Stimulated activated CD4-positive, alpha-beta T cell treated with anti-CD3 and anti-CD28 coated beads, TNF-alpha, amount 100 ng/mL, for 24 hours (primary cell): ENCODE data around the gene RCBTB1.

Experiments
- DNase-seq, 3 experiments: peaks; one replicate each; pipeline ENCODE4 v3.0.0-alpha.2; 2020; ENCODE audit warnings: low read depth in 3 of 3

Gene RCBTB1

GRCh38 chr13:49559006-49559405, 26.4 kb downstream of the RCBTB1 start:
- DNase-seq, result no peak

- DNase-seq, result no peak
These were observed 31.0 kb downstream of the RCBTB1 start for GRCh38 chr13:49554387-49554786.

GRCh38 chr13:49553888-49554287, 31.5 kb downstream of the RCBTB1 start:
- DNase-seq, result no peak

- DNase-seq, result no peak
These were observed 34.3 kb downstream of the RCBTB1 start for GRCh38 chr13:49550942-49551644.

GRCh38 chr13:49549289-49549688, 36.1 kb downstream of the RCBTB1 start:
- no peak for DNase-seq

- no peak for DNase-seq
These were observed 38.8 kb downstream of the RCBTB1 start for GRCh38 chr13:49546561-49546960.

GRCh38 chr13:49545661-49546060, 39.7 kb downstream of the RCBTB1 start:
- no peak for DNase-seq

- DNase-seq, result no peak
These were observed 41.7 kb downstream of the RCBTB1 start for GRCh38 chr13:49543656-49544055.

GRCh38 chr13:49540552-49540951, 44.8 kb downstream of the RCBTB1 start:
- peak in 1 of 3 experiments; percentile 6 for DNase-seq

GRCh38 chr13:49539746-49540145, 45.6 kb downstream of the RCBTB1 start:
- DNase-seq, result no peak

- DNase-seq, result no peak
These were observed 46.0 kb downstream of the RCBTB1 start for GRCh38 chr13:49539313-49539712.

- DNase-seq, result no peak
These were observed 47.0 kb downstream of the RCBTB1 start for GRCh38 chr13:49538404-49538803.

- no peak for DNase-seq
These were observed 49.0 kb downstream of the RCBTB1 start for GRCh38 chr13:49536144-49536873.

- DNase-seq, result no peak
These were observed 51.6 kb downstream of the RCBTB1 start for GRCh38 chr13:49533591-49534269.

GRCh38 chr13:49533011-49533410, 52.3 kb downstream of the RCBTB1 start:
- DNase-seq, result no peak

GRCh38 chr13:49532593-49532992, 52.8 kb downstream of the RCBTB1 start:
- DNase-seq, result no peak

- DNase-seq, result no peak
These were observed 54.9 kb downstream of the RCBTB1 start for GRCh38 chr13:49530457-49530856.

GRCh38 chr13:49528161-49528560, 57.2 kb downstream of the RCBTB1 start:
- no peak for DNase-seq

GRCh38 chr13:49527123-49527522, 58.2 kb downstream of the RCBTB1 start:
- no peak for DNase-seq

- DNase-seq, result no peak
These were observed 60.4 kb downstream of the RCBTB1 start for GRCh38 chr13:49524740-49525501.

- no peak for DNase-seq
These were observed 64.1 kb downstream of the RCBTB1 start for GRCh38 chr13:49521224-49521623.

- no peak for DNase-seq
These were observed 67.9 kb downstream of the RCBTB1 start for GRCh38 chr13:49517461-49517860.
